HEK293 (cell line): ENCODE data around the gene KIF11.
A peak's percentile ranks its signal among the peaks of the same experiment; 100 is the strongest.

Source experiments
- CTCF ChIA-PET: fragments of 350-600 bp; formaldehyde crosslinking; extraction: SDS; loops from one replicate; lab custom pipeline; 2021; ENCODE audit warnings: antibody characterized with exemption; lab: Yijun Ruan, JAX
- POLR2A ChIA-PET: fragments of 300-600 bp; formaldehyde crosslinking; extraction: SDS; loops from one replicate; lab custom pipeline; 2020; ENCODE audit warnings: antibody characterized with exemption, inconsistent platforms; lab: Yijun Ruan, JAX
- H3K27ac ChIP-seq: fragments of 200-500 bp; sonication (Bioruptor generic); 2 replicates; pipeline ENCODE4 v1.5.1; 2014; ENCODE audit warnings: low read depth, low read length, control low read depth, inconsistent platforms; ENCODE audit errors: extremely low read depth
- H3K36me3 ChIP-seq, 2 experiments: fragments of 200-500 bp in 1 of 2; sonication (Bioruptor generic) in 1 of 2; 1 replicate in 1 of 2; 2 replicates in 1 of 2; pipeline ENCODE4 v1.5.1; 2014 to 2017; ENCODE audit warnings: inconsistent platforms in 2 of 2, low read length in 2 of 2; ENCODE audit not compliant: control insufficient read depth in 2 of 2, insufficient read depth in 1 of 2
- H3K4me1 ChIP-seq: fragments of 200-500 bp; sonication (Bioruptor generic); 2 replicates; pipeline ENCODE4 v1.5.1; 2014; ENCODE audit warnings: mild to moderate bottlenecking, low read length, inconsistent platforms; ENCODE audit not compliant: control insufficient read depth, insufficient read depth
- H3K4me3 ChIP-seq: 2 replicates; pipeline ENCODE4 v1.5.1; 2011; ENCODE audit warnings: low read depth, mild to moderate bottlenecking, control low read depth, low read length, moderate library complexity
- H3K9me3 ChIP-seq: fragments of 200-500 bp; sonication (Bioruptor generic); 2 replicates; pipeline ENCODE4 v1.5.1; 2014; ENCODE audit warnings: low read depth, low read length, inconsistent platforms; ENCODE audit not compliant: control insufficient read depth, insufficient read depth
- BCL11B ChIP-seq: fragments of 450-650 bp; formaldehyde crosslinking; IDR thresholded peaks from 2 replicates; pipeline ENCODE4 v1.5.1; 2016; ENCODE audit warnings: low read depth, missing biosample characterization, missing genetic modification characterization
- GLIS1 ChIP-seq: fragments of 450-650 bp; formaldehyde crosslinking; IDR thresholded peaks from 2 replicates; pipeline ENCODE4 v1.5.1; 2016; ENCODE audit warnings: missing biosample characterization, missing genetic modification characterization
- GLIS2 ChIP-seq: fragments of 450-650 bp; formaldehyde crosslinking; IDR thresholded peaks from 2 replicates; pipeline ENCODE4 v1.5.1; 2016; ENCODE audit warnings: missing biosample characterization, missing genetic modification characterization
- KLF1 ChIP-seq: fragments of 450-650 bp; formaldehyde crosslinking; IDR thresholded peaks from 2 replicates; pipeline ENCODE4 v1.5.1; 2016; ENCODE audit warnings: missing biosample characterization, missing genetic modification characterization
- KLF7 ChIP-seq: fragments of 450-650 bp; formaldehyde crosslinking; IDR thresholded peaks from 2 replicates; pipeline ENCODE4 v1.5.1; 2016; ENCODE audit warnings: missing biosample characterization, missing genetic modification characterization, borderline replicate concordance
- MZF1 ChIP-seq: fragments of 450-650 bp; formaldehyde crosslinking; IDR thresholded peaks from 2 replicates; pipeline ENCODE4 v1.5.1; 2017; ENCODE audit warnings: missing biosample characterization, missing genetic modification characterization, borderline replicate concordance
- REST ChIP-seq: fragments of 450-650 bp; formaldehyde crosslinking; IDR thresholded peaks from 2 replicates; pipeline ENCODE4 v1.5.1; 2016; ENCODE audit warnings: missing biosample characterization, missing genetic modification characterization
- SCRT2 ChIP-seq: fragments of 450-650 bp; formaldehyde crosslinking; IDR thresholded peaks from 2 replicates; pipeline ENCODE4 v1.5.1; 2016; ENCODE audit warnings: missing biosample characterization, missing genetic modification characterization
- SP2 ChIP-seq: fragments of 450-650 bp; formaldehyde crosslinking; IDR thresholded peaks from 2 replicates; pipeline ENCODE4 v1.5.1; 2016; ENCODE audit warnings: missing biosample characterization, missing genetic modification characterization
- SP3 ChIP-seq: fragments of 450-650 bp; formaldehyde crosslinking; IDR thresholded peaks from 2 replicates; pipeline ENCODE4 v1.5.1; 2016; ENCODE audit warnings: missing biosample characterization, missing genetic modification characterization
- SP7 ChIP-seq: fragments of 450-650 bp; formaldehyde crosslinking; IDR thresholded peaks from 2 replicates; pipeline ENCODE4 v1.5.1; 2016; ENCODE audit warnings: missing biosample characterization, missing genetic modification characterization
- ZBTB20 ChIP-seq: fragments of 450-650 bp; formaldehyde crosslinking; IDR thresholded peaks from 2 replicates; pipeline ENCODE4 v1.5.1; 2016; ENCODE audit warnings: missing biosample characterization, missing genetic modification characterization
- ZFP37 ChIP-seq: fragments of 450-650 bp; formaldehyde crosslinking; IDR thresholded peaks from 2 replicates; pipeline ENCODE4 v1.5.1; 2016; ENCODE audit warnings: missing biosample characterization, missing genetic modification characterization
- ZIC2 ChIP-seq: fragments of 450-650 bp; formaldehyde crosslinking; IDR thresholded peaks from 2 replicates; pipeline ENCODE4 v1.5.1; 2016; ENCODE audit warnings: missing biosample characterization, missing genetic modification characterization
- ZNF114 ChIP-seq: fragments of 450-650 bp; formaldehyde crosslinking; IDR thresholded peaks from 2 replicates; pipeline ENCODE4 v1.5.0; 2017; ENCODE audit warnings: missing biosample characterization, missing genetic modification characterization
- ZNF121 ChIP-seq: fragments of 450-650 bp; formaldehyde crosslinking; IDR thresholded peaks from 2 replicates; pipeline ENCODE4 v1.5.1; 2016; ENCODE audit warnings: missing biosample characterization, missing genetic modification characterization
- ZNF146 ChIP-seq: fragments of 450-650 bp; formaldehyde crosslinking; IDR thresholded peaks from 2 replicates; pipeline ENCODE4 v1.5.1; 2016; ENCODE audit warnings: missing biosample characterization, missing genetic modification characterization
- ZNF174 ChIP-seq: fragments of 450-650 bp; formaldehyde crosslinking; IDR thresholded peaks from 2 replicates; pipeline ENCODE4 v1.5.0; 2017; ENCODE audit warnings: missing biosample characterization, mild to moderate bottlenecking, missing genetic modification characterization
- ZNF19 ChIP-seq: fragments of 450-650 bp; formaldehyde crosslinking; IDR thresholded peaks from 2 replicates; pipeline ENCODE4; 2016; ENCODE audit warnings: missing biosample characterization, missing genetic modification characterization, low read depth
- ZNF221 ChIP-seq: fragments of 450-650 bp; formaldehyde crosslinking; IDR thresholded peaks from 2 replicates; pipeline ENCODE4 v1.5.1; 2017; ENCODE audit warnings: missing biosample characterization, missing genetic modification characterization, borderline replicate concordance
- ZNF292 ChIP-seq: fragments of 450-650 bp; formaldehyde crosslinking; IDR thresholded peaks from 2 replicates; pipeline ENCODE4 v1.5.1; 2016; ENCODE audit warnings: low read depth, missing biosample characterization, missing genetic modification characterization, borderline replicate concordance
- ZNF366 ChIP-seq: fragments of 450-650 bp; formaldehyde crosslinking; conservative IDR thresholded peaks from 2 replicates; pipeline ENCODE4 v1.5.1; 2016; ENCODE audit warnings: missing biosample characterization, missing genetic modification characterization
- ZNF501 ChIP-seq: fragments of 450-650 bp; formaldehyde crosslinking; IDR thresholded peaks from 2 replicates; pipeline ENCODE4 v1.5.1; 2016; ENCODE audit warnings: missing biosample characterization, missing genetic modification characterization
- ZNF580 ChIP-seq: fragments of 450-650 bp; formaldehyde crosslinking; IDR thresholded peaks from 2 replicates; pipeline ENCODE4 v1.5.1; 2016; ENCODE audit warnings: missing biosample characterization, missing genetic modification characterization
- ZNF600 ChIP-seq: fragments of 450-650 bp; formaldehyde crosslinking; IDR thresholded peaks from 2 replicates; pipeline ENCODE4 v1.5.1; 2016; ENCODE audit warnings: missing biosample characterization, missing genetic modification characterization
- ZNF623 ChIP-seq: fragments of 450-650 bp; formaldehyde crosslinking; IDR thresholded peaks from 2 replicates; pipeline ENCODE4 v1.5.1; 2016; ENCODE audit warnings: missing biosample characterization, missing genetic modification characterization
- ZNF645 ChIP-seq: fragments of 450-650 bp; formaldehyde crosslinking; IDR thresholded peaks from 2 replicates; pipeline ENCODE4; 2016; ENCODE audit warnings: missing biosample characterization, missing genetic modification characterization
- ZNF692 ChIP-seq: fragments of 450-650 bp; formaldehyde crosslinking; IDR thresholded peaks from 2 replicates; pipeline ENCODE4 v1.5.1; 2016; ENCODE audit warnings: missing biosample characterization, missing genetic modification characterization
- ZNF843 ChIP-seq: fragments of 450-650 bp; formaldehyde crosslinking; IDR thresholded peaks from 2 replicates; pipeline ENCODE4 v1.5.1; 2016; ENCODE audit warnings: missing biosample characterization, missing genetic modification characterization
- ZSCAN4 ChIP-seq: fragments of 450-650 bp; formaldehyde crosslinking; IDR thresholded peaks from 2 replicates; pipeline ENCODE4 v1.5.1; 2017; ENCODE audit warnings: missing biosample characterization, missing genetic modification characterization

The KIF11 gene

GRCh38 chr10:92592761-92593618 lies at the start of gene KIF11:
Gene KIF11, plus strand, starts transcription at chr10:92593130. Its CDS starts 246 bp downstream, at chr10:92593376.
- Histone ChIP-seq H3K27ac (peak within 1 kb of the TSS; percentile 86), H3K4me1 (no peaks in the 10 kb centered on the region), H3K36me3 (peaks cover 0 to 4% of the 10 kb centered on the region in 2 experiments; a peak in 2 of 3 replicates), H3K4me3 (peak within 1 kb of the TSS; percentile 87), H3K9me3 (no peaks in the 10 kb centered on the region)
- CTCF ChIA-PET = interaction anchor here (0.5 to 0.9 kb wide), 2 partner anchors 19 to 67 kb away, joined by 3 read pairs; partner anchors contain the start of gene IDE
- POLR2A ChIA-PET = interaction anchor here (0.5 to 2.5 kb wide), 6 partner anchors 10 to 1337 kb away, joined by 3 to 21 read pairs (median 3); partner anchors contain the start of gene IDE
- no peak for TF ChIP-seq ZNF221 (tag by site-specific recombination)
- TF ChIP-seq ZNF692 (tag by site-specific recombination) = peak; percentile 60
- TF ChIP-seq ZNF843 (tag by site-specific recombination) = peak; percentile 44; the same call in 1 of the 2 replicates
- TF ChIP-seq ZBTB20 (tag by site-specific recombination) = peak; percentile 77
- TF ChIP-seq ZNF580 = peak; percentile 47; the same call in 1 of the 2 replicates
- TF ChIP-seq KLF7 = peak; percentile 66; the same call in 1 of the 2 replicates
- TF ChIP-seq ZNF292 (tag by site-specific recombination) = no peak
- peak; percentile 79 for TF ChIP-seq GLIS1 (tag by site-specific recombination)
- TF ChIP-seq KLF1 (tag by site-specific recombination) = peak; percentile 57; the same call in 1 of the 2 replicates
- TF ChIP-seq SP2 = peak; percentile 80
- TF ChIP-seq ZNF501 (tag by site-specific recombination) = peak; percentile 94
- TF ChIP-seq SP7 (tag by site-specific recombination) = peak; percentile 68
- no peak for TF ChIP-seq ZNF645
- TF ChIP-seq ZNF114 = no peak
- peak; percentile 97 for TF ChIP-seq MZF1 (tag by site-specific recombination)
- no peak for TF ChIP-seq SCRT2 (tag by site-specific recombination)
- TF ChIP-seq ZNF121 = peak; percentile 80; the same call in 1 of the 2 replicates
- 0 out of 2 replicates have a peak, but pooled peaks have one; percentile 40 for TF ChIP-seq ZSCAN4 (tag by site-specific recombination)
- TF ChIP-seq ZNF623 (tag by site-specific recombination) = 0 out of 2 replicates have a peak, but pooled peaks have one; percentile 5
- TF ChIP-seq ZFP37 (tag by site-specific recombination) = peak; percentile 87
- no peak for TF ChIP-seq ZNF19 (tag by site-specific recombination)
- peak; percentile 58; the same call in 1 of the 2 replicates for TF ChIP-seq BCL11B (tag by site-specific recombination)
- TF ChIP-seq ZNF174 (tag by site-specific recombination) = no peak
- TF ChIP-seq GLIS2 (tag by site-specific recombination) = peak; percentile 83
- TF ChIP-seq REST (tag by site-specific recombination) = peak; percentile 39; the same call in 1 of the 2 replicates
- TF ChIP-seq ZIC2 = peak; percentile 25; the same call in 1 of the 2 replicates
- TF ChIP-seq ZNF146 (tag by site-specific recombination) = peak; percentile 9; the same call in 1 of the 2 replicates
- TF ChIP-seq ZNF600 (tag by site-specific recombination) = peak; percentile 100
- TF ChIP-seq SP3 (tag by site-specific recombination) = peak; percentile 82
- TF ChIP-seq ZNF366 (tag by site-specific recombination) = peak; percentile 62; the same call in 1 of the 2 replicates
